Panc1 (cell line): ENCODE data around the gene DNAJB8. TPM values are rescaled to one million over a fixed set of nuclear protein-coding genes. Genes with fewer than 3 reads are reported as not detected.
A peak's percentile ranks its signal among the peaks of the same experiment; 100 is the strongest.

Experiments used
- ATAC-seq: fragments of 200-7000 bp; cut with Tn5 transposase; 2 replicates; pipeline ENCODE4 v1.9.1; 2020; ENCODE audit warnings: mild to moderate bottlenecking, moderate library complexity
- BruUV-seq: library from RNA; stranded (reverse); fragments of 400-500 nt; replicated peaks from 2 replicates; lab custom pipeline; 2021; lab: Mats Ljungman, UMichigan
- CTCF ChIA-PET: fragments of 300-600 bp; sonication (Branson Sonifier 250); formaldehyde crosslinking; loops from one replicate; lab custom pipeline; 2022; ENCODE audit warnings: antibody characterized with exemption; lab: Charles Lee
- POLR2A ChIA-PET: fragments of 300-600 bp; sonication (Branson Sonifier 250); formaldehyde crosslinking; loops from one replicate; lab custom pipeline; 2022; ENCODE audit warnings: antibody characterized with exemption; lab: Charles Lee
- DNase-seq: peaks from one replicate; pipeline ENCODE4 v3.0.0-alpha.2; 2010; ENCODE audit warnings: low read depth, low spot score
- H3K27ac ChIP-seq: 2 replicates; pipeline ENCODE4 v1.5.1; 2011; ENCODE audit warnings: mild to moderate bottlenecking, low read length, inconsistent platforms
- H3K27me3 ChIP-seq: fragments of 200-500 bp; sonication (Bioruptor generic); 2 replicates; pipeline ENCODE4 v1.6.0; 2014; ENCODE audit warnings: low read length, inconsistent platforms; ENCODE audit not compliant: control insufficient read depth, insufficient read depth
- H3K36me3 ChIP-seq: fragments of 200-500 bp; sonication (Bioruptor generic); 2 replicates; pipeline ENCODE4 v1.5.1; 2014; ENCODE audit warnings: inconsistent platforms, mild to moderate bottlenecking, low read length, moderate library complexity; ENCODE audit not compliant: control insufficient read depth, insufficient read depth
- H3K4me1 ChIP-seq: 2 replicates; pipeline ENCODE4 v1.5.1; 2011; ENCODE audit warnings: inconsistent platforms, mild to moderate bottlenecking, low read length, moderate library complexity; ENCODE audit not compliant: control insufficient read depth, insufficient read depth
- H3K4me3 ChIP-seq, 2 experiments: 2 replicates each; pipeline ENCODE4 v1.5.1; 2011 to 2012; ENCODE audit warnings: low read depth in 2 of 2, low read length in 2 of 2, mild to moderate bottlenecking in 2 of 2, inconsistent platforms in 1 of 2, moderate library complexity in 1 of 2
- H3K9me3 ChIP-seq: fragments of 200-500 bp; sonication (Bioruptor generic); 2 replicates; pipeline ENCODE4 v1.5.1; 2014; ENCODE audit warnings: low read depth, mild to moderate bottlenecking, inconsistent platforms, low read length, moderate library complexity; ENCODE audit not compliant: control insufficient read depth, insufficient read depth
- CTCF ChIP-seq: fragments of 450-650 bp; IDR thresholded peaks from 2 replicates; pipeline ENCODE4 v1.5.1; 2017; ENCODE audit warnings: mild to moderate bottlenecking
- POLR2AphosphoS5 ChIP-seq: IDR thresholded peaks from 2 replicates; pipeline ENCODE4 v1.6.1; 2012; ENCODE audit warnings: mild to moderate bottlenecking, low read depth, low read length, moderate library complexity
- REST ChIP-seq, 2 experiments: IDR thresholded peaks; 2 replicates each; pipeline ENCODE4 v1.6.1; 2011 to 2012; ENCODE audit warnings: low read depth in 2 of 2, control low read depth in 1 of 2, low read length in 1 of 2, mild to moderate bottlenecking in 1 of 2, moderate library complexity in 1 of 2; ENCODE audit not compliant: insufficient read depth in 1 of 2
- SIN3A ChIP-seq: IDR thresholded peaks from 2 replicates; pipeline ENCODE4 v1.6.1; 2012; ENCODE audit warnings: low read depth, mild to moderate bottlenecking, low read length, moderate library complexity, borderline replicate concordance; ENCODE audit not compliant: insufficient read depth
- TCF7L2 ChIP-seq: IDR thresholded peaks from 2 replicates; pipeline ENCODE4 v1.6.1; 2011; ENCODE audit warnings: mild to moderate bottlenecking, low read depth, low read length, inconsistent platforms
- in situ Hi-C: cut with HindIII; loops from 2 replicates; pipeline ENCODE4 v1.10.0; 2016; ENCODE audit warnings: low sequenced_read_pairs, low pct_unique_long_range_greater_than_20kb
- intact Hi-C: fragments of 100-400 bp; cut with micrococcal nuclease; formaldehyde crosslinking; loops from one replicate; pipeline ENCODE4 v1.10.0; 2022; ENCODE audit not compliant: unreplicated experiment
- total RNA-seq: library from RNA; stranded (reverse); gene quantifications from one replicate; pipeline ENCODE4 v1.2.1, GENCODE V29; 2021; ENCODE audit not compliant: unreplicated experiment

Gene DNAJB8
- total RNA-seq, 1 experiment from 2014 or later, result not detected

- ATAC-seq, result no peak; the same call in 1 of the 2 replicates
- intact Hi-C loops, result no loop called here
- Histone ChIP-seq H3K4me3 (no peak overlapping the region), H3K4me1 (peaks cover 55% of the 10 kb centered on the region), H3K27me3 (no peaks in the 10 kb centered on the region), H3K27ac (peak overlapping the region; percentile 74), H3K36me3 (no peaks in the 10 kb centered on the region), H3K9me3 (no peaks in the 10 kb centered on the region)
- ChIA-PET CTCF (interaction anchor here (1.1 kb wide), 1 partner anchor 13 kb away, joined by 4 read pairs; no protein-coding TSS in a partner anchor), POLR2A (no interaction called here)
- TF ChIP-seq REST (IDR thresholded peaks at IDR 0.05; ENCODE audit: insufficient read depth in 1 of 2, low read depth in 2 of 2, low read length in 1 of 2) (no peak), CTCF (no peak), POLR2AphosphoS5 (no peak), TCF7L2 (no peak), SIN3A (no peak)
- in situ Hi-C loops, result no loop called here
- no peak for DNase-seq
- BruUV-seq, result no TSS peak
These were observed 45.3 kb downstream of the DNAJB8 start for GRCh38 chr3:128421439-128421836.

GRCh38 chr3:128420720-128421438 lies 45.8 kb downstream of the DNAJB8 start:
- H3K4me1 ChIP-seq, result peaks cover 61% of the 10 kb centered on the region
- in situ Hi-C loops, result no loop called here
- no peaks in the 10 kb centered on the region for H3K27me3 ChIP-seq
- no TSS peak for BruUV-seq
- intact Hi-C loops, result no loop called here
- H3K36me3 ChIP-seq, result no peaks in the 10 kb centered on the region
- no peak for DNase-seq
- no peaks in the 10 kb centered on the region for H3K9me3 ChIP-seq
- POLR2A ChIA-PET, result no interaction called here
- H3K4me3 ChIP-seq, result no peak overlapping the region
- CTCF ChIA-PET, result interaction anchor here (1.1 kb wide), 1 partner anchor 12 kb away, joined by 4 read pairs; no protein-coding TSS in a partner anchor
- H3K27ac ChIP-seq, result peak overlapping the region; percentile 39
- no peak for ATAC-seq
- TF ChIP-seq POLR2AphosphoS5 (no peak), TCF7L2 (no peak), SIN3A (no peak), REST (IDR thresholded peaks at IDR 0.05; ENCODE audit: insufficient read depth in 1 of 2, low read depth in 2 of 2, low read length in 1 of 2) (no peak), CTCF (no peak)
